Large intestine (tissue), 3 donors: ENCODE measurements around the gene CDK3. TPM values are rescaled to one million over a fixed set of nuclear protein-coding genes. Genes with fewer than 3 reads are reported as not detected.

Experiments
- DNase-seq, 2 donors: peaks; one replicate each; pipeline versions ENCODE4 v3.0.0 to v3.0.0-alpha.2; 2013
- H3K27ac ChIP-seq: one replicate; pipeline ENCODE4 v1.5.1; 2013; ENCODE audit warnings: low read length
- H3K27me3 ChIP-seq: 2 replicates; pipeline ENCODE4 v1.6.1; 2013; ENCODE audit warnings: low read length; ENCODE audit not compliant: control insufficient read depth, insufficient read depth
- H3K36me3 ChIP-seq: 2 replicates; pipeline ENCODE4 v1.6.1; 2013; ENCODE audit warnings: low read length; ENCODE audit not compliant: control insufficient read depth, insufficient read depth
- H3K4me1 ChIP-seq: one replicate; pipeline ENCODE4 v1.6.1; 2013; ENCODE audit warnings: low read length; ENCODE audit not compliant: control insufficient read depth, insufficient read depth
- H3K4me3 ChIP-seq: one replicate; pipeline ENCODE4 v1.5.1; 2013; ENCODE audit warnings: low read length
- H3K9me3 ChIP-seq: one replicate; pipeline ENCODE4 v1.6.1; 2013; ENCODE audit warnings: mild to moderate bottlenecking, low read depth, low read length, moderate library complexity; ENCODE audit not compliant: control insufficient read depth
- WGBS: methylation state at CpG from one replicate; pipeline ENCODE4 v1.1.5; 2013; ENCODE audit warnings: low lambda C conversion rate; ENCODE audit not compliant: insufficient coverage; 5-methylcytosine and 5-hydroxymethylcytosine counted together
- polyA plus RNA-seq: library from polyadenylated mRNA; unstranded; fragments of 120-200 nt; gene quantifications from one replicate; pipeline ENCODE4 v1.2.1, GENCODE V29; 2013

CDK3 gene
- polyA plus RNA-seq, 1 donor: 14.9 TPM

- WGBS: 71% methylated on average over 1 of the region's 5 CpGs
- H3K27ac ChIP-seq: peak overlapping the region; percentile 76
- peak overlapping the region; percentile 4 for H3K4me3 ChIP-seq
Measured at GRCh38 chr17:75975757-75976174, 24.9 kb upstream of the CDK3 start.

GRCh38 chr17:75976175-75976848 is 24.3 kb upstream of the CDK3 start:
- Histone ChIP-seq H3K4me3 (peak overlapping the region; percentile 4), H3K36me3 (peaks cover 16% of the 10 kb centered on the region), H3K27ac (peak overlapping the region; percentile 76), H3K4me1 (peaks cover 28% of the 10 kb centered on the region), H3K27me3 (no peaks in the 10 kb centered on the region), H3K9me3 (no peaks in the 10 kb centered on the region)
- peak; percentile 79 to 93 for DNase-seq
- WGBS: 50% methylated on average over 4 of the region's 9 CpGs

More at GRCh38 chr17:75975757-75976174, 24.9 kb upstream of the CDK3 start:
- Histone ChIP-seq H3K4me1 (peaks cover 24% of the 10 kb centered on the region), H3K36me3 (peaks cover 17% of the 10 kb centered on the region), H3K9me3 (no peaks in the 10 kb centered on the region), H3K27me3 (no peaks in the 10 kb centered on the region)
- DNase-seq: no peak

- Histone ChIP-seq H3K4me3 (peak within 1 kb of the TSS; percentile 77), H3K27ac (peak within 1 kb of the TSS; percentile 99)
Measured at GRCh38 chr17:75978938-75979704, 21.5 kb upstream of the CDK3 start, which contains the start of the genes ACOX1 and TEN1. Gene ACOX1 (minus strand): TSS chr17:75979166. CDS start chr17:75979073, 93 bp downstream. Gene TEN1 (plus strand): TSS chr17:75979240. CDS start chr17:75986193, 6,953 bp downstream.

GRCh38 chr17:75979705-75980187 is 20.9 kb upstream of the CDK3 start:
- H3K4me1 ChIP-seq: peaks cover 48% of the 10 kb centered on the region
- DNase-seq: no peak
- WGBS: no CpG with 5 or more reads among the region's 19 CpGs
- peak overlapping the region; percentile 99 for H3K27ac ChIP-seq
- H3K36me3 ChIP-seq: no peaks in the 10 kb centered on the region
- peak overlapping the region; percentile 77 for H3K4me3 ChIP-seq
- no peaks in the 10 kb centered on the region for H3K27me3 ChIP-seq
- H3K9me3 ChIP-seq: no peaks in the 10 kb centered on the region

More at GRCh38 chr17:75978938-75979704, 21.5 kb upstream of the CDK3 start, which contains the start of the genes ACOX1 and TEN1:
- Histone ChIP-seq H3K27me3 (no peaks in the 10 kb centered on the region), H3K4me1 (peaks cover 48% of the 10 kb centered on the region), H3K36me3 (no peaks in the 10 kb centered on the region), H3K9me3 (no peaks in the 10 kb centered on the region)
- DNase-seq: peak; percentile 98 to 99
- WGBS: no CpG with 5 or more reads among the region's 72 CpGs

- Histone ChIP-seq H3K4me1 (peaks cover 45% of the 10 kb centered on the region), H3K4me3 (peak overlapping the region; percentile 77)
- no CpG with 5 or more reads among the region's 18 CpGs for WGBS
Measured at GRCh38 chr17:75980188-75981018, 20.3 kb upstream of the CDK3 start.

GRCh38 chr17:75981019-75981615 is 19.5 kb upstream of the CDK3 start:
- H3K27ac ChIP-seq: peak overlapping the region; percentile 14
- H3K9me3 ChIP-seq: no peaks in the 10 kb centered on the region
- no peak for DNase-seq
- peaks cover 42% of the 10 kb centered on the region for H3K4me1 ChIP-seq
- H3K4me3 ChIP-seq: no peak overlapping the region
- no CpG with 5 or more reads among the region's 7 CpGs for WGBS
- no peaks in the 10 kb centered on the region for H3K27me3 ChIP-seq
- H3K36me3 ChIP-seq: peaks cover 2% of the 10 kb centered on the region

More at GRCh38 chr17:75980188-75981018, 20.3 kb upstream of the CDK3 start:
- no peak for DNase-seq
- H3K36me3 ChIP-seq: no peaks in the 10 kb centered on the region
- no peaks in the 10 kb centered on the region for H3K27me3 ChIP-seq
- no peaks in the 10 kb centered on the region for H3K9me3 ChIP-seq
- peak overlapping the region; percentile 99 for H3K27ac ChIP-seq

GRCh38 chr17:75983501-75984181 is 17.0 kb upstream of the CDK3 start:
- H3K27ac ChIP-seq: peak overlapping the region; percentile 68
- DNase-seq: peak; percentile 50 to 71
- H3K4me1 ChIP-seq: peaks cover 31% of the 10 kb centered on the region
- WGBS: 40% methylated on average over 1 of the region's 6 CpGs
- H3K36me3 ChIP-seq: peaks cover 8% of the 10 kb centered on the region
- H3K9me3 ChIP-seq: no peaks in the 10 kb centered on the region
- no peak overlapping the region for H3K4me3 ChIP-seq
- no peaks in the 10 kb centered on the region for H3K27me3 ChIP-seq

- Histone ChIP-seq H3K27ac (no peak overlapping the region), H3K9me3 (no peaks in the 10 kb centered on the region), H3K4me3 (no peak overlapping the region), H3K27me3 (no peaks in the 10 kb centered on the region), H3K4me1 (peaks cover 23% of the 10 kb centered on the region), H3K36me3 (peaks cover 11% of the 10 kb centered on the region)
- no CpG with 5 or more reads among the region's 4 CpGs for WGBS
- no peak for DNase-seq
Measured at GRCh38 chr17:75985986-75986385, 14.7 kb upstream of the CDK3 start.

- no CpG with 5 or more reads among the region's 4 CpGs for WGBS
- Histone ChIP-seq H3K36me3 (peaks cover 21% of the 10 kb centered on the region), H3K27ac (no peak overlapping the region), H3K4me1 (peaks cover 13% of the 10 kb centered on the region), H3K9me3 (no peaks in the 10 kb centered on the region), H3K27me3 (no peaks in the 10 kb centered on the region), H3K4me3 (no peak overlapping the region)
- DNase-seq: no peak
Measured at GRCh38 chr17:75987041-75987440, 13.6 kb upstream of the CDK3 start.
